Activated CD4-positive, alpha-beta T cell treated with anti-CD3 and anti-CD28 coated beads, Interleukin-2, Interleukin-4, amounts not matched to agents 100 ng/mL and 50 ng/mL, durations not matched to agents 16 hours and 8 hours (primary cell): ENCODE data around the gene MAP2.
A peak's percentile ranks its signal among the peaks of the same experiment; 100 is the strongest.

Experiments
- DNase-seq: peaks from one replicate; pipeline ENCODE4 v3.0.0-alpha.2; 2020; ENCODE audit warnings: low spot score

Gene MAP2

DNA sequence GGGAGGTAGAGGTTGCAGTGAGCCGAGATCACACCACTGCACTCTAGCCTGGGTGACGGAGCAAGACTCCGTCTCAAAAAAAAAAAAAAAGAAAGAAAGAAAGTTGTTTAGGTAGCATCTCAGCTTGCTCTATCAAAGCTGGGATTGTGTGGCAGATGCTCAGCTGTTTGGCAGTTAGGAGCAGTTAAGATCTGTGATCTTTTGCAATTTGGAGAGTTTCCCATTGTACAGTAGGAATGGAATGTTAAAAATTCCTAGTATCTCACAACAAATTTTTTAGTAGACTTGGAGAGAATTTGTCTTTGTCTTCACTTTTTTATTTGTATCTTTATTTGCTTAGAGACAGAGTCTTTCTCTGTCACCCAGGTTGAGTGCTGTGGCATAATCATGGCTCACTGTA lies 224.9 kb downstream of the MAP2 start:
- no peak for DNase-seq

DNA sequence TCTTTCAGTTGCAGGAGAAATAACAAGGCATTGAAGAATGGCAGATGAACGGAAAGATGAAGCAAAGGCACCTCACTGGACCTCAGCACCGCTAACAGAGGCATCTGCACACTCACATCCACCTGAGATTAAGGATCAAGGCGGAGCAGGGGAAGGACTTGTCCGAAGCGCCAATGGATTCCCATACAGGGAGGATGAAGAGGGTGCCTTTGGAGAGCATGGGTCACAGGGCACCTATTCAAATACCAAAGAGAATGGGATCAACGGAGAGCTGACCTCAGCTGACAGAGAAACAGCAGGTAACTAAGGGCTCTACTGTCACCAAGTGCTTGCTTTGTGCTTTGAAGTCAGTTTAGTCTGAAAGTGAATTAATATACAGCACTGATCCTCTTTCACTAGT lies 229.3 kb downstream of the MAP2 start:
- DNase-seq = no peak

- DNase-seq = no peak
Observed at GRCh38 chr2:209661286-209661894, 237.5 kb downstream of the MAP2 start.

DNA sequence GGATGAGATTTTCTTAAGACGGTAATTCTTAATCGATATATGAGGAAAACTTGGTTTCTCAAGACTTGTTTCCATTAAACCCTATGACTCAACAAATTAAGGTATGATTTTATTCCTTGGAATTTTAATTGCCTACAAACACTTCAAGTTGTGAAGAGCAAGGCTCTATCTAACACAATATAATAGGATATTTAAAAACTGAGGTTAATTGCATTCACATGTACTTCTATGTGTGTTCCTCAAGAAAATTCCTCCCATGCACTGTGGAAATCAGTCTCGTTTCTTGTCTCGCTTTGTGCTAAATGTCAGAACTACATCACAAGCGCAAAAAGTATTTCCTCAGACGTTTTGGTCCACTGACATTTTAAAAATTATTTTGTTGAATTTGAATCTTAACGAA lies 238.2 kb downstream of the MAP2 start:
- DNase-seq = no peak

- no peak for DNase-seq
Observed at GRCh38 chr2:209663139-209663538, 239.3 kb downstream of the MAP2 start.

DNA sequence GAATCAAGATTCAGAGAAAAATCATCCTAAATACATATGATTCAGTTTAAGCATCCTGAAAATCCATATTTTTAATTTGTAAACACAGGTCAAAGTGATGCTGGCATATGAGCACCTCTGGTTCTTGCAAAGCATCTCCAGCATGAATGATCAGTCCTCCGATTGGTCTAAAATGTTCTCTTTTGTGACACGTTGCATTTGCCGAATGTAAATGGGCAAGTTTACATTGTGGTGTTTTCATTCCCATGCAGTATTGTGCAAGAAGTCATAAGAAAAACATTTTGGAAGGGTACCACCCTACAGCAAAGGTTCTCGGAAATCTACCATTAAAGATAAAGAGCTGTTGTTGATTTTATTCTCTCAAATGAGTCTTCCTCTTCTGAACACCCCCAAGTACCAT lies 239.8 kb downstream of the MAP2 start:
- no peak for DNase-seq

GRCh38 chr2:209666296-209666695 lies 242.4 kb downstream of the MAP2 start:
- DNase-seq = no peak

DNA sequence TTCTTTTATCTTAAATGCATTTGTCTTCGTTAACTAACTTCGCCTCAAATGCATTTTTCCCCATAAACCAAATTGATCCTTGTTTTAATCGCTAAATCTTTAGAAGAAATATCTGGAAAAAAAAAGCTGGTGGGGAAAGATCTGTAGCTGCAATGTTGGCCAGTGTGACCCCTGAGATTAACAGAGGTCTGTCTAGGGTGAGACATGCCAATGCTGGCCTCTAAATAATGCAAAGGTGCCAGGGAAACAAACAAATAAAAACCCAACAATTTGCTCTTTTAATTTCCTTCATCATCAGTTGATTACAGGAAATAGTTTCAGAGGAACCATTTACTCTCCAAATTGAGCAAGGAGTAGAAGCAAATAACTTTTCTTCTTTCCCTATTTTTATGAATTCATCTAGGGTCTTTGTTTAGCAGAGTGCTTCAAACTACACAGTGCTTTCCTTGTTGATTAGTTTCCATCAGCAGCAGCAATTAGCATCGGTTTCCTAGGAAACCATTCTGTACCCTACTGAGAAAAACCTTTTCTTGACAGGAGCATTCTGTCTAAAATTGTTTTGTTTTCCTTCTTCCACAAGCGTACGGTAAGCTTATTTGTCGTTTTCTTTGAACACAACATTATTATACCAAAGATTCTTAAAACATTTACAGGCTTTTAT lies 247.3 kb downstream of the MAP2 start:
- DNase-seq = no peak

DNA sequence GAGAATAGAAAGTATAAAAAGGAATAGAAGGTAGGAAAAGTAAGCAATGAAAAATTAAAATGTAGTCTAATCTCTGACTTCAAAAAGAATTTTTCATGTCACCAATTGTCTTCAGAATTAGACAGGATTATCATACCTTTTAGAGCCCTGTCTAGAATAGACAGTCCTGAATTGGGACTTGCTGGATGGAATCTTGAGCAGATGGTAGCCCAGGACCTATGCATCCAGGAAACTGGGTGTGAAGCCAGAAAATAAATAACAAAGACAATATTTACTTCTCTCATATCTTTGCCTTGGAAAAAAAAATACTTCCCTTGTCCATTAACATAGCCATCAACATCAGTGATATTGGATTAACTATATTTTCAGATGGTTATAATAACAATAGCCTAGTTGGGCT lies 250.0 kb downstream of the MAP2 start:
- DNase-seq = no peak

- no peak for DNase-seq
Observed at GRCh38 chr2:209680596-209680995, 256.7 kb downstream of the MAP2 start.

DNA sequence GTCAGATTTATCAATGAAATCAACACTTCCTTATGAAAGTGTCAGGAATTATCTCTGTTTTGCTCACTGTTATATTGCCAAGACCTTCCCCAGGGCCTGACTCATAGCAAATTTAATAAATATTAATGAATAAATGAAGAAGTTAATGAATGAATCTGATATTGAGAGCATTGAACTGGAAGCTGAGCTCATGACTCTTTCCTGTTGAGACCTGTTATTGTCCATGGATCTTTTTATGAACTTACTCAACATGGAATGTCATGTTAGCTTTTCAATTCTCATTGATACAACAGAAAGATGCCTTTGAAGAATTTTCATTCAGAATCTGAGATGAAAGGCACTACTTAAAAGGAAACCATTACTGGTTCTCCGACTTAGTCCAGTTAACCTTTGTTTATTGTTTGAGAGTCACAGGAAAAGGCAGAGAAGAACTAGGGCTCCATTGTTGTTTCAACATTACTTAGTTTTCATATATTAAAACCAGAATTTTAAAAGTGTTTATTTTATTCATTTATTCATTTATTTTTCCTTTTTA lies 257.4 kb downstream of the MAP2 start:
- DNase-seq = no peak

- DNase-seq = no peak
Observed at GRCh38 chr2:209682646-209683045, 258.8 kb downstream of the MAP2 start.

- DNase-seq = no peak
Observed at GRCh38 chr2:209685340-209685739, 261.5 kb downstream of the MAP2 start.

GRCh38 chr2:209685963-209686362 lies 262.1 kb downstream of the MAP2 start:
- no peak for DNase-seq

GRCh38 chr2:209686448-209686847 lies 262.6 kb downstream of the MAP2 start:
- DNase-seq = no peak

DNA sequence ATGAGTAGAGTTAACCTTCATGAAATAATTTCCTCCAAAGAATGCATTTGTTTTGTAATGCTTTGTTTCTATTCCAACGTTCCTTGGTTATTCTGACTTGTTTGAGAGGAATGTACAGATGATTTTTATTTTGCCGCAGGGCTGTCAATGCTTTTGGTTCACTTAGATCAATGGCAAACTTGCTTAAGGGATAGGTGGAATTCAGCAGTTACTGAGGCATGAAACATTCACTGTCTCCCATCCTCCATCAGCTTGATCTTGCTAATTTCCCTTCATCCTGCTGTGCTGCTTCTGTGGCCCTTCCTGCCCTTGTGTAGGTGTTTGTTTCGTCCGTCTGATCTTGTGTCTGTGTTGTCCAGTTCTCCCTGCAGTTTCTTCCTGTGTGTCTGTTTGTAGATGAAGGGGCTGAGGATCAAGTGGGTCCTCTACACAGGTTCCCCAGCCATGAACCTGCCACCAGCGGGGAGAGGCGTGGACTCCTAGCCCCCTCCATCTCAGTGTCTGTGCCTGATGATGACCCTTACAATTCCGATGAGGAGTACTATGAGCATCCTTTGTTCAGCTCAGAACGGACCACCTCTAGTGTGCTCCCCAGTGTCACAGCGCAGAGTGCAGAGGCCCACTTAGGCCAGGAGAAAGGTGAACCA lies 263.6 kb downstream of the MAP2 start:
- no peak for DNase-seq

GRCh38 chr2:209688385-209688784 lies 264.5 kb downstream of the MAP2 start:
- no peak for DNase-seq

GRCh38 chr2:209690029-209690754 lies 266.3 kb downstream of the MAP2 start:
- DNase-seq = no peak

DNA sequence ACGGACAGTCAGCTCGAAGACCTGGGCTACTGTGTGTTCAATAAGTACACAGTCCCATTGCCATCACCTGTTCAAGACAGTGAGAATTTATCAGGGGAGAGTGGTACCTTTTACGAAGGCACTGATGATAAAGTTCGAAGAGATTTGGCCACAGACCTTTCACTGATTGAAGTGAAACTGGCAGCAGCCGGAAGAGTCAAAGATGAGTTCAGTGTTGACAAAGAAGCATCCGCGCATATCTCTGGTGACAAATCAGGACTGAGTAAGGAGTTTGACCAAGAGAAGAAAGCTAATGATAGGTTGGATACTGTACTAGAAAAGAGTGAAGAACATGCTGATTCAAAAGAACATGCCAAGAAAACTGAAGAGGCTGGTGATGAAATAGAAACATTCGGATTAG lies 270.9 kb downstream of the MAP2 start:
- no peak for DNase-seq

- DNase-seq = peak; percentile 39
Observed at GRCh38 chr2:209696836-209697711, 273.2 kb downstream of the MAP2 start.

GRCh38 chr2:209702775-209703174 lies 278.9 kb downstream of the MAP2 start:
- no peak for DNase-seq

- DNase-seq = no peak
Observed at GRCh38 chr2:209713219-209713618, 289.4 kb downstream of the MAP2 start.
